HepG2 (cell line): ENCODE data around the gene CDK3. TPM values are rescaled to one million over a fixed set of nuclear protein-coding genes. Genes with fewer than 3 reads are reported as not detected.

ENCODE experiments used
- ARNT ChIP-seq: fragments of 450-650 bp; IDR thresholded peaks from 2 replicates; pipeline ENCODE4 v1.6.1; 2017
- EZH2 ChIP-seq: conservative IDR thresholded peaks from 2 replicates; pipeline ENCODE4 v1.6.1; 2012; ENCODE audit warnings: mild to moderate bottlenecking, low read depth, low read length, moderate library complexity
- HOXA7 ChIP-seq: sonication (generic); formaldehyde crosslinking; IDR thresholded peaks from 2 replicates; pipeline ENCODE4 v1.8.1; 2022; ENCODE audit warnings: mild to moderate bottlenecking, missing genetic modification reagents, moderate library complexity
- IKZF5 ChIP-seq: IDR thresholded peaks from 2 replicates; pipeline ENCODE4 v1.6.1; 2018; ENCODE audit warnings: missing genetic modification reagents, mild to moderate bottlenecking, missing compliant biosample characterization
- JARID2 ChIP-seq: sonication (generic); formaldehyde crosslinking; IDR thresholded peaks from 2 replicates; pipeline ENCODE4 v1.8.1; 2023; ENCODE audit warnings: missing genetic modification reagents, inconsistent platforms; ENCODE audit not compliant: insufficient replicate concordance
- MED1 ChIP-seq: sonication (generic); formaldehyde crosslinking; IDR thresholded peaks from 2 replicates; pipeline ENCODE4 v1.4.0; 2020; ENCODE audit warnings: missing genetic modification reagents
- MTF2 ChIP-seq: sonication (generic); formaldehyde crosslinking; IDR thresholded peaks from 2 replicates; pipeline ENCODE4 v1.5.0; 2020; ENCODE audit warnings: missing genetic modification reagents, borderline replicate concordance
- MYNN ChIP-seq: sonication (generic); formaldehyde crosslinking; IDR thresholded peaks from 2 replicates; pipeline ENCODE4 v1.4.0; 2020; ENCODE audit warnings: mild to moderate bottlenecking, low read depth, missing genetic modification reagents
- NCOA5 ChIP-seq: sonication (generic); formaldehyde crosslinking; IDR thresholded peaks from 2 replicates; pipeline ENCODE4 v1.4.0; 2020; ENCODE audit warnings: missing genetic modification reagents
- NFIC ChIP-seq: IDR thresholded peaks from 2 replicates; pipeline ENCODE4 v1.6.1; 2012; ENCODE audit warnings: mild to moderate bottlenecking, low read length, inconsistent platforms
- SATB2 ChIP-seq: sonication (generic); formaldehyde crosslinking; IDR thresholded peaks from 2 replicates; pipeline ENCODE4 v1.5.0; 2020; ENCODE audit warnings: missing genetic modification reagents
- SMYD3 ChIP-seq: sonication (generic); formaldehyde crosslinking; IDR thresholded peaks from 2 replicates; pipeline ENCODE4 v1.8.1; 2023; ENCODE audit warnings: mild to moderate bottlenecking, missing genetic modification reagents
- THAP11 ChIP-seq: IDR thresholded peaks from 2 replicates; pipeline ENCODE4 v1.6.1; 2016; ENCODE audit warnings: missing biosample characterization, missing genetic modification reagents
- ZBTB37 ChIP-seq: sonication (generic); formaldehyde crosslinking; IDR thresholded peaks from 2 replicates; pipeline ENCODE4 v1.4.0; 2020; ENCODE audit warnings: mild to moderate bottlenecking, missing genetic modification reagents
- ZBTB44 ChIP-seq: sonication (generic); formaldehyde crosslinking; IDR thresholded peaks from 2 replicates; pipeline ENCODE4 v1.4.0; 2020; ENCODE audit warnings: missing genetic modification reagents
- ZHX1 ChIP-seq: sonication (generic); formaldehyde crosslinking; IDR thresholded peaks from 2 replicates; pipeline ENCODE4 v1.8.1; 2022; ENCODE audit warnings: low read depth, mild to moderate bottlenecking, missing genetic modification reagents
- ZNF121 ChIP-seq: sonication (generic); formaldehyde crosslinking; IDR thresholded peaks from 2 replicates; pipeline ENCODE4 v1.5.0; 2020; ENCODE audit warnings: mild to moderate bottlenecking, missing genetic modification reagents
- ZNF281 ChIP-seq: sonication (generic); formaldehyde crosslinking; IDR thresholded peaks from 2 replicates; pipeline ENCODE4 v1.4.0; 2020; ENCODE audit warnings: missing genetic modification reagents, borderline replicate concordance
- ZNF335 ChIP-seq: sonication (generic); formaldehyde crosslinking; IDR thresholded peaks from 2 replicates; pipeline ENCODE4 v1.4.0; 2020; ENCODE audit warnings: missing genetic modification reagents
- ZNF468 ChIP-seq: sonication (generic); formaldehyde crosslinking; IDR thresholded peaks from 2 replicates; pipeline ENCODE4 v1.8.0; 2022; ENCODE audit warnings: mild to moderate bottlenecking, moderate library complexity, missing genetic modification reagents
- ZSCAN29 ChIP-seq: sonication (generic); formaldehyde crosslinking; conservative IDR thresholded peaks from 2 replicates; pipeline ENCODE4 v1.4.0; 2020; ENCODE audit warnings: mild to moderate bottlenecking, missing genetic modification reagents
- polyA plus RNA-seq, 8 experiments: library from polyadenylated mRNA; depleted of rRNA in 3 of 8; stranded (reverse) in 7 of 8; unstranded in 1 of 8; fragments of >200 nt; fragmentation: Illumina TruSeq in 4 of 8; extraction: Trizol in 4 of 8; gene quantifications; 2 replicates each; pipeline versions ENCODE4 v1.2.1 to v1.2.3, GENCODE V29; 2011 to 2016; ENCODE audit warnings: low read depth in 4 of 8, missing spikeins in 1 of 8, mixed read lengths in 1 of 8; ENCODE audit not compliant: insufficient read depth in 1 of 8
- total RNA-seq, 5 experiments: library from RNA; depleted of rRNA; stranded (reverse); fragments of >200 nt; fragmentation: Illumina TruSeq; extraction: Trizol; gene quantifications; 2 replicates each; pipeline ENCODE4 v1.2.3, GENCODE V29; 2016; ENCODE audit warnings: low read depth in 1 of 5

The CDK3 gene
- total and polyA plus RNA-seq, 2 of the 13 experiments (the other 11 are each of a cell fraction or from before 2014, with no cell fraction given): 5.8 to 11.4 TPM

GRCh38 chr17:76032073-76032779 is 31.6 kb downstream of the CDK3 start (continued):
- no peak for TF ChIP-seq MTF2 (CRISPR knock-in tag)
- no peak for TF ChIP-seq ZNF121
- no peak for TF ChIP-seq HOXA7 (CRISPR knock-in tag)
- TF ChIP-seq SATB2 (CRISPR knock-in tag): no peak
- TF ChIP-seq NCOA5 (CRISPR knock-in tag): no peak
- TF ChIP-seq ZNF335: no peak
- TF ChIP-seq IKZF5 (CRISPR knock-in tag): peak; percentile 47; the same call in 1 of the 2 replicates
- TF ChIP-seq ZSCAN29 (CRISPR knock-in tag): no peak
- no peak for TF ChIP-seq ZBTB44 (CRISPR knock-in tag)
- TF ChIP-seq MED1 (CRISPR knock-in tag): 0 out of 2 replicates have a peak, but pooled peaks have one; percentile 65
- no peak for TF ChIP-seq JARID2 (CRISPR knock-in tag)
- TF ChIP-seq ZNF468 (CRISPR knock-in tag): no peak
- no peak; the same call in 1 of the 2 replicates for TF ChIP-seq THAP11 (CRISPR knock-in tag)
- no peak; the same call in 1 of the 2 replicates for TF ChIP-seq ZHX1
- no peak for TF ChIP-seq MYNN
- no peak for TF ChIP-seq ARNT
- TF ChIP-seq SMYD3 (CRISPR knock-in tag): no peak
- TF ChIP-seq NFIC: no peak
- TF ChIP-seq EZH2: no peak
- TF ChIP-seq ZBTB37: no peak
- TF ChIP-seq ZNF281 (CRISPR knock-in tag): peak; percentile 48; the same call in 1 of the 2 replicates
